HepG2 (cell line): Measurements from ENCODE around the gene STRA6. TPM values are rescaled to one million over a fixed set of nuclear protein-coding genes. Genes with fewer than 3 reads are reported as not detected.

Experiments used
- ATAC-seq: fragments of 200-7000 bp; cut with Tn5 transposase; 3 replicates; pipeline ENCODE4 v1.9.1; 2020; ENCODE audit warnings: mild to moderate bottlenecking, moderate library complexity
- BruUV-seq: library from RNA; stranded (reverse); fragments of 400-500 nt; replicated peaks from 2 replicates; lab custom pipeline; 2021; lab: Mats Ljungman, UMichigan
- CTCF ChIA-PET: fragments of 300-600 bp; formaldehyde crosslinking; extraction: SDS; loops from one replicate; lab custom pipeline; 2021; ENCODE audit warnings: low total read pairs, inconsistent platforms, low intra/inter-chr PET ratio; lab: Yijun Ruan, JAX
- POLR2A ChIA-PET: fragments of 350-600 bp; sonication (Branson Sonifier 250); formaldehyde crosslinking; loops from one replicate; lab custom pipeline; 2020; ENCODE audit warnings: antibody characterized with exemption, inconsistent platforms; lab: Yijun Ruan, JAX
- DNase-seq: peaks from one replicate; pipeline ENCODE4 v3.0.0-alpha.2; 2015; ENCODE audit warnings: low spot score
- FAIRE-seq: peaks from 3 replicates; lab custom pipeline; 2011; peaks lifted over from hg19 to GRCh38; lab: Jason Lieb, UNC
- H2AFZ ChIP-seq: one replicate; pipeline ENCODE4 v1.6.1; 2011; ENCODE audit warnings: low read length, inconsistent platforms
- H3K27ac ChIP-seq: fragments of 300-600 bp; 3 replicates; pipeline ENCODE4 v1.8.0; 2011; ENCODE audit warnings: mixed run types, mild to moderate bottlenecking, mixed read lengths, low read length, inconsistent platforms; ENCODE audit not compliant: insufficient read depth; ENCODE audit errors: extremely low read length
- H3K27me3 ChIP-seq, 2 experiments: fragments of 200-600 bp in 1 of 2; 2 replicates in 1 of 2; 3 replicates in 1 of 2; pipeline versions ENCODE4 v1.6.0 to v1.8.0; 2011; ENCODE audit warnings: low read length in 2 of 2, mild to moderate bottlenecking in 2 of 2, moderate library complexity in 2 of 2, inconsistent platforms in 1 of 2; ENCODE audit not compliant: insufficient read depth in 2 of 2, control insufficient read depth in 1 of 2
- H3K36me3 ChIP-seq, 2 experiments: fragments of 200-600 bp in 1 of 2; replicated peaks in 1 of 2; 2 replicates in 1 of 2; 3 replicates in 1 of 2; pipeline versions ENCODE4 v1.5.1 to v1.8.0; 2011; ENCODE audit warnings: low read length in 2 of 2, inconsistent platforms in 1 of 2; ENCODE audit not compliant: insufficient read depth in 2 of 2, control insufficient read depth in 1 of 2
- H3K4me1 ChIP-seq: 2 replicates; pipeline ENCODE4 v1.5.1; 2012; ENCODE audit warnings: low read length, inconsistent platforms; ENCODE audit not compliant: insufficient read depth
- H3K4me2 ChIP-seq: 2 replicates; pipeline ENCODE4 v1.6.0; 2011; ENCODE audit warnings: low read depth, low read length, inconsistent platforms
- H3K4me3 ChIP-seq, 3 experiments: fragments of 200-600 bp in 1 of 3; sonication (generic), shearing (Covaris generic) in 1 of 3; replicated peaks in 1 of 3; 2 replicates each; pipeline ENCODE4 v1.5.1; 2011 to 2016; ENCODE audit warnings: low read length in 3 of 3, inconsistent platforms in 2 of 3, low read depth in 2 of 3, mild to moderate bottlenecking in 2 of 3, control low read depth in 1 of 3, mixed read lengths in 1 of 3; ENCODE audit not compliant: insufficient read depth in 1 of 3
- H3K79me2 ChIP-seq: one replicate; pipeline ENCODE4 v1.6.1; 2011; ENCODE audit warnings: low read length, inconsistent platforms; ENCODE audit not compliant: insufficient read depth
- H3K9ac ChIP-seq: 2 replicates; pipeline ENCODE4 v1.6.0; 2011; ENCODE audit warnings: mild to moderate bottlenecking, low read depth, low read length, inconsistent platforms; ENCODE audit not compliant: insufficient read depth
- H3K9me3 ChIP-seq: 2 replicates; pipeline ENCODE4 v1.5.1; 2012; ENCODE audit warnings: mild to moderate bottlenecking, low read length
- H4K20me1 ChIP-seq: 2 replicates; pipeline ENCODE4 v1.6.0; 2011; ENCODE audit warnings: inconsistent platforms, mild to moderate bottlenecking, low read length, moderate library complexity; ENCODE audit not compliant: insufficient read depth
- FOXA1 ChIP-seq, 2 experiments: fragments of 450-650 bp in 1 of 2; sonication (generic) in 1 of 2; formaldehyde crosslinking in 1 of 2; IDR thresholded peaks; 2 replicates each; pipeline versions ENCODE4 v1.4.0 to v1.6.1; 2016 to 2020; ENCODE audit warnings: missing genetic modification reagents in 1 of 2
- FOXC1 ChIP-seq: sonication (generic); formaldehyde crosslinking; IDR thresholded peaks from 2 replicates; pipeline ENCODE4 v1.8.0; 2022; ENCODE audit warnings: mild to moderate bottlenecking, missing genetic modification reagents, borderline replicate concordance
- KLF9 ChIP-seq: IDR thresholded peaks from 2 replicates; pipeline ENCODE4 v1.6.1; 2016; ENCODE audit warnings: low read depth
- SUZ12 ChIP-seq: fragments of 150-350 bp; IDR thresholded peaks from 2 replicates; pipeline ENCODE4 v1.6.1; 2014; ENCODE audit warnings: low read depth, low read length
- ZNF317 ChIP-seq: sonication (generic); formaldehyde crosslinking; IDR thresholded peaks from 2 replicates; pipeline ENCODE4 v1.5.0; 2020; ENCODE audit warnings: mild to moderate bottlenecking, missing genetic modification reagents
- ZNF747 ChIP-seq: sonication (generic); formaldehyde crosslinking; IDR thresholded peaks from 2 replicates; pipeline ENCODE4 v1.8.1; 2023; ENCODE audit warnings: missing genetic modification reagents, mild to moderate bottlenecking, borderline replicate concordance
- WGBS: methylation state at CpG from one replicate; pipeline ENCODE4 v1.1.6; 2017; ENCODE audit warnings: low lambda C conversion rate; 5-methylcytosine and 5-hydroxymethylcytosine counted together
- in situ Hi-C: cut with HindIII; loops from 2 replicates; pipeline ENCODE4 v1.10.0; 2017; ENCODE audit warnings: low pct_unique_long_range_greater_than_20kb; ENCODE audit not compliant: extremely low pct_ligation_motif_present
- intact Hi-C: fragments of 100-400 bp; cut with micrococcal nuclease; formaldehyde crosslinking; loops from one replicate; pipeline ENCODE4 v1.10.0; 2022; ENCODE audit not compliant: unreplicated experiment
- polyA plus RNA-seq, 8 experiments: library from polyadenylated mRNA; depleted of rRNA in 3 of 8; stranded (reverse) in 7 of 8; unstranded in 1 of 8; fragments of >200 nt; fragmentation: Illumina TruSeq in 4 of 8; extraction: Trizol in 4 of 8; gene quantifications; 2 replicates each; pipeline versions ENCODE4 v1.2.1 to v1.2.3, GENCODE V29; 2011 to 2016; ENCODE audit warnings: low read depth in 4 of 8, missing spikeins in 1 of 8, mixed read lengths in 1 of 8; ENCODE audit not compliant: insufficient read depth in 1 of 8
- total RNA-seq, 5 experiments: library from RNA; depleted of rRNA; stranded (reverse); fragments of >200 nt; fragmentation: Illumina TruSeq; extraction: Trizol; gene quantifications; 2 replicates each; pipeline ENCODE4 v1.2.3, GENCODE V29; 2016; ENCODE audit warnings: low read depth in 1 of 5
- TF ChIP-seq, protein P1 (sequence below): IDR thresholded peaks from 2 replicates; pipeline ENCODE4 v1.6.1; 2016; ENCODE audit warnings: mild to moderate bottlenecking, missing biosample characterization, missing genetic modification reagents
- TF ChIP-seq, protein P2 (sequence below): sonication (generic); formaldehyde crosslinking; IDR thresholded peaks from 2 replicates; pipeline ENCODE4 v1.4.0; 2020; ENCODE audit warnings: missing genetic modification reagents, borderline replicate concordance
- TF ChIP-seq, protein P3 (sequence below): sonication (generic); formaldehyde crosslinking; IDR thresholded peaks from 2 replicates; pipeline ENCODE4 v1.9.0; 2021; ENCODE audit warnings: missing genetic modification reagents, borderline replicate concordance
- TF ChIP-seq, protein P4 (sequence below): sonication (generic); formaldehyde crosslinking; IDR thresholded peaks from 2 replicates; pipeline ENCODE4 v1.4.0; 2020; ENCODE audit warnings: missing genetic modification reagents

The STRA6 gene
- total and polyA plus RNA-seq, 2 of the 13 experiments (the other 11 are each of a cell fraction or from before 2014, with no cell fraction given) = 1.6 to 2.1 TPM

DNA sequence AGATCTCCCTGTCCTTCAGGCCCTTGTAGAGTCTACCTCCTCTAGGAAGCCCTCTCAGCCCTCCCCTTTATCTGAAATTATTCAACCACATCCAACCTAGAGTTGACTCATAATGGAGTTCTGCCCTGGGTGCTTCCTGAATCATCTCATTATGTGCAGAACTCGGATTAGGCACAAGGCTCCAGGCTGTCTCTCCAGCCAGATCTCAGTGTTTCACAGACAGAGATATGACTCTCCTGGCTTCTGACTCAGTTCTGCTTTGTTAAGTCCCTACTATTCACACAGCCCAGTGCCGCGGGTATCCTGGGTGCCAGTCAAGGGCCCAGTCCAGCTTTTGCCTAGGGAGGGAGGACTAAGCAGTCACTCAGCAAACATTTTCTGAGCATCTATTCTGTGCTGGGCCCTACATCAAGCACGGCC, 9.3 kb downstream of the STRA6 start:
- no TSS peak for BruUV-seq
- POLR2A ChIA-PET = no interaction called here
- no peak overlapping the region for H3K4me3 ChIP-seq
- no peak for FAIRE-seq
- TF ChIP-seq KLF9 (CRISPR knock-in tag) (no peak), ZNF317 (CRISPR knock-in tag) (no peak), ZNF747 (no peak), FOXC1 (CRISPR knock-in tag) (no peak), FOXA1 (IDR thresholded peaks at IDR 0.05) (no peak), FOXA1 (CRISPR knock-in tag; IDR thresholded peaks at IDR 0.05) (no peak), SUZ12 (no peak)
- TF ChIP-seq, protein P1, sequence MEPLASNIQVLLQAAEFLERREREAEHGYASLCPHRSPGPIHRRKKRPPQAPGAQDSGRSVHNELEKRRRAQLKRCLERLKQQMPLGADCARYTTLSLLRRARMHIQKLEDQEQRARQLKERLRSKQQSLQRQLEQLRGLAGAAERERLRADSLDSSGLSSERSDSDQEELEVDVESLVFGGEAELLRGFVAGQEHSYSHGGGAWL (CRISPR knock-in tag) = no peak
- TF ChIP-seq, protein P2, sequence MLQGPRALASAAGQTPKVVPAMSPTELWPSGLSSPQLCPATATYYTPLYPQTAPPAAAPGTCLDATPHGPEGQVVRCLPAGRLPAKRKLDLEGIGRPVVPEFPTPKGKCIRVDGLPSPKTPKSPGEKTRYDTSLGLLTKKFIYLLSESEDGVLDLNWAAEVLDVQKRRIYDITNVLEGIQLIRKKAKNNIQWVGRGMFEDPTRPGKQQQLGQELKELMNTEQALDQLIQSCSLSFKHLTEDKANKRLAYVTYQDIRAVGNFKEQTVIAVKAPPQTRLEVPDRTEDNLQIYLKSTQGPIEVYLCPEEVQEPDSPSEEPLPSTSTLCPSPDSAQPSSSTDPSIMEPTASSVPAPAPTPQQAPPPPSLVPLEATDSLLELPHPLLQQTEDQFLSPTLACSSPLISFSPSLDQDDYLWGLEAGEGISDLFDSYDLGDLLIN (CRISPR knock-in tag) = no peak
- TF ChIP-seq, protein P3, sequence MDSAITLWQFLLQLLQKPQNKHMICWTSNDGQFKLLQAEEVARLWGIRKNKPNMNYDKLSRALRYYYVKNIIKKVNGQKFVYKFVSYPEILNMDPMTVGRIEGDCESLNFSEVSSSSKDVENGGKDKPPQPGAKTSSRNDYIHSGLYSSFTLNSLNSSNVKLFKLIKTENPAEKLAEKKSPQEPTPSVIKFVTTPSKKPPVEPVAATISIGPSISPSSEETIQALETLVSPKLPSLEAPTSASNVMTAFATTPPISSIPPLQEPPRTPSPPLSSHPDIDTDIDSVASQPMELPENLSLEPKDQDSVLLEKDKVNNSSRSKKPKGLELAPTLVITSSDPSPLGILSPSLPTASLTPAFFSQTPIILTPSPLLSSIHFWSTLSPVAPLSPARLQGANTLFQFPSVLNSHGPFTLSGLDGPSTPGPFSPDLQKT (CRISPR knock-in tag) = no peak
- TF ChIP-seq, protein P4, sequence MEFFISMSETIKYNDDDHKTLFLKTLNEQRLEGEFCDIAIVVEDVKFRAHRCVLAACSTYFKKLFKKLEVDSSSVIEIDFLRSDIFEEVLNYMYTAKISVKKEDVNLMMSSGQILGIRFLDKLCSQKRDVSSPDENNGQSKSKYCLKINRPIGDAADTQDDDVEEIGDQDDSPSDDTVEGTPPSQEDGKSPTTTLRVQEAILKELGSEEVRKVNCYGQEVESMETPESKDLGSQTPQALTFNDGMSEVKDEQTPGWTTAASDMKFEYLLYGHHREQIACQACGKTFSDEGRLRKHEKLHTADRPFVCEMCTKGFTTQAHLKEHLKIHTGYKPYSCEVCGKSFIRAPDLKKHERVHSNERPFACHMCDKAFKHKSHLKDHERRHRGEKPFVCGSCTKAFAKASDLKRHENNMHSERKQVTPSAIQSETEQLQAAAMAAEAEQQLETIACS (CRISPR knock-in tag) = no peak
- TF ChIP-seq, all 625 proteins: peak for 0
- H3K27ac ChIP-seq = no peak overlapping the region
- H3K9me3 ChIP-seq = no peaks in the 10 kb centered on the region
- no peaks in the 10 kb centered on the region for H3K79me2 ChIP-seq
- in situ Hi-C loops (no loop called here), intact Hi-C loops (no loop called here)
- no peak overlapping the region for H3K9ac ChIP-seq
- no peak overlapping the region for H3K4me2 ChIP-seq
- no peak overlapping the region for H2AFZ ChIP-seq
- no peaks in the 10 kb centered on the region for H4K20me1 ChIP-seq
- H3K36me3 ChIP-seq = no peaks in the 10 kb centered on the region
- WGBS = 56% methylated on average over 3 of the region's 4 CpGs
- DNase-seq = no peak
- no peaks in the 10 kb centered on the region for H3K27me3 ChIP-seq
- 0 out of 2 replicates have a peak, but pooled peaks cover 8% of the 10 kb centered on the region for H3K4me1 ChIP-seq
- no peak for ATAC-seq
- CTCF ChIA-PET = no interaction called here
